ENCODE measurements around the gene HES7.

HES7 gene

GRCh38 chr17:8142887-8143580 is 19.1 kb upstream of the HES7 start:
- no peak for DNase-seq (ENCODE audit: low read depth)

- no peak for DNase-seq (ENCODE audit: low read depth)
Measured at GRCh38 chr17:8142158-8142886, 18.4 kb upstream of the HES7 start.

GRCh38 chr17:8141741-8142140 is 17.8 kb upstream of the HES7 start:
- no peak for DNase-seq (ENCODE audit: low read depth)

GRCh38 chr17:8141045-8141444 is 17.1 kb upstream of the HES7 start:
- no peak for DNase-seq (ENCODE audit: low read depth)

GRCh38 chr17:8140065-8141029 is 16.4 kb upstream of the HES7 start:
- no peak for DNase-seq (ENCODE audit: low read depth)

GRCh38 chr17:8138672-8139371 is 14.9 kb upstream of the HES7 start:
- peak; percentile 97 for DNase-seq (ENCODE audit: low read depth)

GRCh38 chr17:8138374-8138671 is 14.4 kb upstream of the HES7 start:
- no peak for DNase-seq (ENCODE audit: low read depth)

- DNase-seq (ENCODE audit: low read depth): no peak
Measured at GRCh38 chr17:8137645-8138373, 13.9 kb upstream of the HES7 start.

- no peak for DNase-seq (ENCODE audit: low read depth)
Measured at GRCh38 chr17:8133941-8134340, 10.0 kb upstream of the HES7 start.

- DNase-seq (ENCODE audit: low read depth): no peak
Measured at GRCh38 chr17:8133399-8133798, 9.5 kb upstream of the HES7 start.

- no peak for DNase-seq (ENCODE audit: low read depth)
Measured at GRCh38 chr17:8131844-8132441, 8.0 kb upstream of the HES7 start.

- DNase-seq (ENCODE audit: low read depth): no peak
Measured at GRCh38 chr17:8128125-8128784, 4.3 kb upstream of the HES7 start.

- no peak for DNase-seq (ENCODE audit: low read depth)
Measured at GRCh38 chr17:8126491-8127066, 2.7 kb upstream of the HES7 start.

- DNase-seq (ENCODE audit: low read depth): no peak
Measured at GRCh38 chr17:8125947-8126490, 2.1 kb upstream of the HES7 start.

GRCh38 chr17:8125154-8125946 is 1.4 kb upstream of the HES7 start:
- no peak for DNase-seq (ENCODE audit: low read depth)

GRCh38 chr17:8124350-8125153 is 646 bp upstream of the HES7 start:
- no peak for DNase-seq (ENCODE audit: low read depth)

GRCh38 chr17:8122924-8123694 is 797 bp downstream of the HES7 start:
- no peak for DNase-seq (ENCODE audit: low read depth)

Measured in fibroblast of the conjunctiva (primary cell).